WTC11 (cell line): ENCODE measurements around the gene UMOD.

Source experiments
- GRHL2 ChIP-seq: fragments of 250-450 bp; sonication (Bioruptor Pico); IDR thresholded peaks from 2 replicates; pipeline ENCODE4 v1.8.0; 2022; ENCODE audit warnings: mild to moderate bottlenecking, moderate library complexity; ENCODE audit not compliant: insufficient replicate concordance, severe bottlenecking
- TF ChIP-seq, protein P1 (sequence below): fragments of 200-600 bp; IDR thresholded peaks from 2 replicates; pipeline ENCODE4 v1.8.0; 2022; ENCODE audit warnings: antibody characterized with exemption

DNA sequence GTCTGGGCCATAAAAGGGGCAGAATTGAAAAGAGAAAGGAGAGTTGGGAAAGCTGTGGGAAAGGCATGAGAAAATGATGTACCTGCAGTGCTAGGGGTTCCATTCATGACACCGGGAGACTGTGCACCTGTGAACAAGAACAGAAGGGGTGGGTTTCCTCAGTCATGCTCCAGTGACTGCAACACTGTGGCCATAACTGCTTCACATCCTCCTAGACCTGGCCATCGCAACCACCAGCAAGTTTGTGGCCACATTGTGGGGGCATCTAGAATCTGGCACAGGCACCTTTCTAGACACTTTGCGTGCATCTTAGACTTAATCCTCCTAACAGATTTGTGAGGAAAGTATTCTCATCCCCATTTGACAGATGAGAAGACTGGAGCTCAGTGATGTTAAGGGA is 37.9 kb downstream of the UMOD start:
- TF ChIP-seq, protein P1, sequence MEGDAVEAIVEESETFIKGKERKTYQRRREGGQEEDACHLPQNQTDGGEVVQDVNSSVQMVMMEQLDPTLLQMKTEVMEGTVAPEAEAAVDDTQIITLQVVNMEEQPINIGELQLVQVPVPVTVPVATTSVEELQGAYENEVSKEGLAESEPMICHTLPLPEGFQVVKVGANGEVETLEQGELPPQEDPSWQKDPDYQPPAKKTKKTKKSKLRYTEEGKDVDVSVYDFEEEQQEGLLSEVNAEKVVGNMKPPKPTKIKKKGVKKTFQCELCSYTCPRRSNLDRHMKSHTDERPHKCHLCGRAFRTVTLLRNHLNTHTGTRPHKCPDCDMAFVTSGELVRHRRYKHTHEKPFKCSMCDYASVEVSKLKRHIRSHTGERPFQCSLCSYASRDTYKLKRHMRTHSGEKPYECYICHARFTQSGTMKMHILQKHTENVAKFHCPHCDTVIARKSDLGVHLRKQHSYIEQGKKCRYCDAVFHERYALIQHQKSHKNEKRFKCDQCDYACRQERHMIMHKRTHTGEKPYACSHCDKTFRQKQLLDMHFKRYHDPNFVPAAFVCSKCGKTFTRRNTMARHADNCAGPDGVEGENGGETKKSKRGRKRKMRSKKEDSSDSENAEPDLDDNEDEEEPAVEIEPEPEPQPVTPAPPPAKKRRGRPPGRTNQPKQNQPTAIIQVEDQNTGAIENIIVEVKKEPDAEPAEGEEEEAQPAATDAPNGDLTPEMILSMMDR = no peak
- no peak for TF ChIP-seq GRHL2 (CRISPR knock-in tag)
